HS-5 (cell line): ENCODE measurements around the gene DDX23.
A peak's percentile ranks its signal among the peaks of the same experiment; 100 is the strongest.
"Not testable (repeated sequence)": the region's sequence is repeated elsewhere in the genome, so short reads cannot be mapped to it uniquely, and the experiment has no call there.

Source experiments
- DNase-seq: peaks from one replicate; pipeline ENCODE4 v3.0.0-alpha.2; 2012; ENCODE audit warnings: low read depth

DDX23 gene

GRCh38 chr12:48862760-48863159 is 10.8 kb upstream of the DDX23 start:
- DNase-seq: no peak

GRCh38 chr12:48861111-48861510 is 9.1 kb upstream of the DDX23 start:
- DNase-seq: no peak

- not testable (repeated sequence) for DNase-seq
Measured at GRCh38 chr12:48860236-48860635, 8.3 kb upstream of the DDX23 start.

GRCh38 chr12:48859607-48860006 is 7.6 kb upstream of the DDX23 start:
- DNase-seq: no peak

GRCh38 chr12:48858043-48858442 is 6.1 kb upstream of the DDX23 start:
- no peak for DNase-seq

GRCh38 chr12:48857278-48857994 is 5.5 kb upstream of the DDX23 start:
- DNase-seq: no peak

GRCh38 chr12:48856379-48856778 is 4.4 kb upstream of the DDX23 start:
- no peak for DNase-seq

- not testable (repeated sequence) for DNase-seq
Measured at GRCh38 chr12:48854932-48855331, 3.0 kb upstream of the DDX23 start.

GRCh38 chr12:48854488-48854887 is 2.5 kb upstream of the DDX23 start:
- no peak for DNase-seq

GRCh38 chr12:48852734-48853688 is 1.0 kb upstream of the DDX23 start:
- peak; percentile 78 for DNase-seq

GRCh38 chr12:48842021-48842420 is 9.9 kb downstream of the DDX23 start:
- DNase-seq: not testable (repeated sequence)

GRCh38 chr12:48838048-48838447 is 13.9 kb downstream of the DDX23 start:
- no peak for DNase-seq

GRCh38 chr12:48832321-48833060 is 19.5 kb downstream of the DDX23 start:
- DNase-seq: no peak

- DNase-seq: no peak
Measured at GRCh38 chr12:48831257-48831656, 20.7 kb downstream of the DDX23 start.

GRCh38 chr12:48828841-48829575 is 23.0 kb downstream of the DDX23 start:
- no peak for DNase-seq

- DNase-seq: no peak
Measured at GRCh38 chr12:48828293-48828692, 23.7 kb downstream of the DDX23 start.

GRCh38 chr12:48827513-48828096 is 24.4 kb downstream of the DDX23 start:
- no peak for DNase-seq

- no peak for DNase-seq
Measured at GRCh38 chr12:48827026-48827425, 24.9 kb downstream of the DDX23 start.

- no peak for DNase-seq
Measured at GRCh38 chr12:48826209-48826855, 25.6 kb downstream of the DDX23 start.

- DNase-seq: no peak
Measured at GRCh38 chr12:48824905-48825304, 27.1 kb downstream of the DDX23 start.

- DNase-seq: no peak
Measured at GRCh38 chr12:48824112-48824511, 27.9 kb downstream of the DDX23 start.
